Mesenchymal stem cell (in vitro differentiated cells and primary cell): ENCODE measurements around the gene RASA3.
"Not testable (repeated sequence)": the region's sequence is repeated elsewhere in the genome, so short reads cannot be mapped to it uniquely, and the experiment has no call there.

Source experiments
- DNase-seq: peaks from one replicate; pipeline ENCODE4 v3.0.0-alpha.2; 2013
- H2AFZ ChIP-seq: one replicate; pipeline ENCODE4 v1.6.1; 2013; ENCODE audit warnings: low read depth, mild to moderate bottlenecking, control low read depth, inconsistent platforms, low read length, moderate library complexity
- H2AK5ac ChIP-seq: 2 replicates; pipeline ENCODE4 v1.6.1; 2013; ENCODE audit warnings: low read length, moderate library complexity, mild to moderate bottlenecking, inconsistent platforms; ENCODE audit not compliant: severe bottlenecking
- H2BK120ac ChIP-seq: one replicate; pipeline ENCODE4 v1.6.1; 2013; ENCODE audit warnings: low read depth, mild to moderate bottlenecking, inconsistent platforms, low read length, moderate library complexity
- H2BK12ac ChIP-seq, 2 experiments: one replicate each; pipeline ENCODE4 v1.6.1; 2013; ENCODE audit warnings: inconsistent platforms in 2 of 2, low read length in 2 of 2, mild to moderate bottlenecking in 2 of 2, moderate library complexity in 2 of 2, control low read depth in 1 of 2
- H2BK15ac ChIP-seq: one replicate; pipeline ENCODE4 v1.6.1; 2013; ENCODE audit warnings: mild to moderate bottlenecking, low read depth, inconsistent platforms; ENCODE audit not compliant: poor library complexity, severe bottlenecking
- H2BK5ac ChIP-seq: 2 replicates; pipeline ENCODE4 v1.6.1; 2013; ENCODE audit warnings: low read depth, mild to moderate bottlenecking, low read length, control low read depth, inconsistent platforms; ENCODE audit not compliant: poor library complexity, severe bottlenecking
- H3K14ac ChIP-seq, 2 experiments: one replicate each; pipeline ENCODE4 v1.6.1; 2013; ENCODE audit warnings: inconsistent platforms in 2 of 2, low read length in 2 of 2, control low read depth in 1 of 2, mild to moderate bottlenecking in 1 of 2, moderate library complexity in 1 of 2
- H3K18ac ChIP-seq, 2 experiments: one replicate each; pipeline ENCODE4 v1.6.1; 2013; ENCODE audit warnings: inconsistent platforms in 2 of 2, low read length in 2 of 2, control low read depth in 1 of 2, low read depth in 1 of 2, mild to moderate bottlenecking in 1 of 2
- H3K23ac ChIP-seq, 2 experiments: one replicate each; pipeline ENCODE4 v1.6.1; 2013; ENCODE audit warnings: inconsistent platforms in 2 of 2, low read length in 2 of 2, mild to moderate bottlenecking in 2 of 2, moderate library complexity in 2 of 2, control low read depth in 1 of 2
- H3K27ac ChIP-seq: 2 replicates; pipeline ENCODE4 v1.5.1; 2013; ENCODE audit warnings: mild to moderate bottlenecking, moderate library complexity, low read length, control low read depth, inconsistent platforms; ENCODE audit not compliant: poor library complexity, severe bottlenecking
- H3K27me3 ChIP-seq, 2 experiments: 2 replicates each; pipeline versions ENCODE4 v1.6.1 to v1.7.0; 2013; ENCODE audit warnings: low read length in 2 of 2, mild to moderate bottlenecking in 2 of 2, moderate library complexity in 2 of 2, control low read depth in 1 of 2, inconsistent platforms in 1 of 2; ENCODE audit not compliant: control insufficient read depth in 1 of 2, insufficient read depth in 1 of 2
- H3K36me3 ChIP-seq, 2 experiments: 2 replicates each; pipeline versions ENCODE4 v1.6.1 to v1.7.0; 2013; ENCODE audit warnings: low read length in 2 of 2, control low read depth in 1 of 2, inconsistent platforms in 1 of 2, low read depth in 1 of 2, mild to moderate bottlenecking in 1 of 2; ENCODE audit not compliant: insufficient read depth in 2 of 2, control insufficient read depth in 1 of 2
- H3K4ac ChIP-seq, 2 experiments: one replicate each; pipeline ENCODE4 v1.6.1; 2013; ENCODE audit warnings: inconsistent platforms in 2 of 2, low read length in 2 of 2, mild to moderate bottlenecking in 2 of 2, moderate library complexity in 2 of 2, control low read depth in 1 of 2, low read depth in 1 of 2
- H3K4me1 ChIP-seq: 2 replicates; pipeline ENCODE4 v1.6.1; 2013; ENCODE audit warnings: low read depth, low read length, control low read depth; ENCODE audit not compliant: control insufficient read depth, insufficient read depth
- H3K4me2 ChIP-seq: 2 replicates; pipeline ENCODE4 v1.6.1; 2013; ENCODE audit warnings: low read length, mild to moderate bottlenecking, inconsistent platforms; ENCODE audit not compliant: poor library complexity, severe bottlenecking
- H3K4me3 ChIP-seq, 2 experiments: 2 replicates each; pipeline versions ENCODE4 v1.5.1 to v1.7.0; 2013; ENCODE audit warnings: low read length in 2 of 2, mild to moderate bottlenecking in 2 of 2, control low read depth in 1 of 2, low read depth in 1 of 2; ENCODE audit not compliant: insufficient read depth in 1 of 2
- H3K79me1 ChIP-seq: replicated peaks from 2 replicates; pipeline ENCODE4 v1.6.1; 2013; ENCODE audit warnings: mild to moderate bottlenecking, control low read depth, low read length, inconsistent platforms; ENCODE audit not compliant: poor library complexity, severe bottlenecking
- H3K9ac ChIP-seq: 2 replicates; pipeline ENCODE4 v1.7.0; 2013; ENCODE audit warnings: mild to moderate bottlenecking, low read length, moderate library complexity
- H3K9me3 ChIP-seq: 2 replicates; pipeline ENCODE4 v1.7.0; 2013; ENCODE audit warnings: mild to moderate bottlenecking, low read length; ENCODE audit not compliant: control insufficient read depth
- H4K8ac ChIP-seq: one replicate; pipeline ENCODE4 v1.6.1; 2013; ENCODE audit warnings: inconsistent platforms, mild to moderate bottlenecking, low read length, moderate library complexity
- H4K91ac ChIP-seq: one replicate; pipeline ENCODE4 v1.6.1; 2013; ENCODE audit warnings: mild to moderate bottlenecking, low read length, inconsistent platforms
- WGBS: methylation state at CpG from one replicate; pipeline ENCODE4 v1.1.7; 2013; ENCODE audit warnings: mixed read lengths; 5-methylcytosine and 5-hydroxymethylcytosine counted together

The RASA3 gene

DNA sequence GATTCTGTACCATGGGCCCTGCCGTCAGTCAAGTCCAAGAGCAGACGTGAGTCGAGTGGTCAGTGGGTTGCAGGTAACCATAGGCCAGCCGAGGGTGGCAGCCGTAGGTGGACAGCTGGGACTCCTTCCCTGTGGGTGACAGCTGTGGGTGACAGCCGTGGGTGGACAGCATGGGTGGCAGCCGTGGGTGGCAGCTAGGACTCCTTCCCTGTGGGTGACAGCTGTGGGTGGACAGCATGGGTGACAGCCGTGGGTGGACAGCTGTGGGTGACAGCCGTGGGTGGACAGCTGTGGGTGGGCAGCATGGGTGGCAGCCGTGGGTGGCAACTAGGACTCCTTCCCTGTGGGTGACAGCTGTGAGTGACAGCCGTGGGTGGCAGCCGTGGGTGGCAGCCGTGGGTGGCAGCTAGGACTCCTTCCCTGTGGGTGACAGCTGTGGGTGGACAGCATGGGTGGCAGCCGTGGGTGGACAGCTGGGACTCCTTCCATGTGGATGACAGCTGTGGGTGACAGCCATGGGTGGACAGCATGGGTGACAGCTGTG is 44.0 kb upstream of the RASA3 start:
- not testable (repeated sequence) for H2BK12ac ChIP-seq, H2AK5ac ChIP-seq, H3K36me3 ChIP-seq, H3K4me1 ChIP-seq, H3K4ac ChIP-seq, DNase-seq, H3K18ac ChIP-seq, H3K4me3 ChIP-seq, H2BK5ac ChIP-seq, H2BK120ac ChIP-seq, H3K9ac ChIP-seq, H3K27ac ChIP-seq, H3K9me3 ChIP-seq, H3K79me1 ChIP-seq, H4K91ac ChIP-seq, H4K8ac ChIP-seq, H3K14ac ChIP-seq, H3K23ac ChIP-seq, H2AFZ ChIP-seq, H2BK15ac ChIP-seq, H3K4me2 ChIP-seq
- 94% methylated on average over 13 of the region's 14 CpGs for WGBS
- peaks cover 16 to 46% of the 10 kb centered on the region in 2 experiments for H3K27me3 ChIP-seq

DNA sequence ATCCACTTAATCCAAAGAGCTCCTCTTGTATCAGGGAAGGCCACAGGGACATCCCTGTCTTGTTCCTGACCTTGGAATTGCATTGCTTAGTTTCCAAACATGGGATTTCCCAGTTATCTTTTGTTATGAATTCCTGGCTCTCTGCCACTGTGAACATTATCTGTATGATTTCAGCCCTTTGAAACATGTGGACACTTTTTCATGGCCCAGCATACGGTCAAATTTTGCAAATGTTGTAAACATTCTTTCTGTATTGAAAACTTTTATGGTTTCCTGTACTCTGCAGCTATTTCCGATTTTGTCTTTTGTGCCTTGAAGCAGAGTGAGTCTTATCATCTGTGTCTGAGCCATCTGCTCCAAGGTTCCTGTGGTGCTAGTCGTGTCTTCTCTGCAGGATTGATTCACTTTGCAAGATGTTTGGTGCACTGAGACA is 42.1 kb upstream of the RASA3 start:
- H3K4me2 ChIP-seq = no peak overlapping the region
- H3K14ac ChIP-seq = no peak overlapping the region
- peak; percentile 53 for DNase-seq
- H4K91ac ChIP-seq = no peak overlapping the region
- no peak overlapping the region for H3K9ac ChIP-seq
- 69% methylated on average over 3 of the region's 3 CpGs for WGBS
- no peaks in the 10 kb centered on the region for H3K9me3 ChIP-seq
- no peak overlapping the region for H2BK5ac ChIP-seq
- no peak overlapping the region for H2AK5ac ChIP-seq
- H3K4me3 ChIP-seq = no peak overlapping the region
- H2AFZ ChIP-seq = no peak overlapping the region
- no peak overlapping the region for H2BK12ac ChIP-seq
- H3K4me1 ChIP-seq = peaks cover 2% of the 10 kb centered on the region
- H3K36me3 ChIP-seq = no peaks in the 10 kb centered on the region
- no peak overlapping the region for H3K27ac ChIP-seq
- H2BK15ac ChIP-seq = no peak overlapping the region
- H3K18ac ChIP-seq = no peak overlapping the region
- no peaks in the 10 kb centered on the region for H3K79me1 ChIP-seq
- peaks cover 11 to 28% of the 10 kb centered on the region in 2 experiments for H3K27me3 ChIP-seq
- no peak overlapping the region for H3K23ac ChIP-seq
- no peak overlapping the region for H4K8ac ChIP-seq
- no peak overlapping the region for H2BK120ac ChIP-seq
- no peak overlapping the region for H3K4ac ChIP-seq

DNA sequence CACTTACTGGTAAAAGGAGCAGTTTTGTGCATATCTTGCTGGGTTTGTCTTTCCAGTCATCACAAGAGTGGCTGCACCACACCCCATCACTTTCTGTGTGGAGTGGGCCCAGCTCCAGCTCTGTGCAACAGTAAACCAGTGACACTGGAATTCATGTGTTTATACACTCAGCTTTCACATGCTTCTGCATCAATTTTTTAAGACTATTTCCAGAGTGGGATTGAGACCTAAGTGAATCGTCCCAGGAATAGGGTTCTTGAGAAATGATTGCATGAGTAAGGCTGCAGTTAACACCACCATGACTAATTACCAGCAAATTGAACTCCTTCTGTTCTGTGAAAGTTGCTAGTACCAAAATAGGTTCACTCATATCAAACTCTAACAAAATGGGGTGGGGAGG is 41.3 kb upstream of the RASA3 start:
- 57% methylated on average over 1 of the region's 1 CpG for WGBS
- H3K27ac ChIP-seq = no peak overlapping the region
- no peak overlapping the region for H3K4me2 ChIP-seq
- H3K4me1 ChIP-seq = no peaks in the 10 kb centered on the region
- no peak overlapping the region for H2BK12ac ChIP-seq
- H2BK15ac ChIP-seq = no peak overlapping the region
- H3K4ac ChIP-seq = no peak overlapping the region
- no peak overlapping the region for H3K4me3 ChIP-seq
- no peak overlapping the region for H3K18ac ChIP-seq
- no peak overlapping the region for H2BK120ac ChIP-seq
- H2AFZ ChIP-seq = no peak overlapping the region
- H2BK5ac ChIP-seq = no peak overlapping the region
- no peak overlapping the region for H4K8ac ChIP-seq
- H2AK5ac ChIP-seq = no peak overlapping the region
- peaks cover 6 to 20% of the 10 kb centered on the region in 2 experiments for H3K27me3 ChIP-seq
- H3K36me3 ChIP-seq = no peaks in the 10 kb centered on the region
- no peaks in the 10 kb centered on the region for H3K79me1 ChIP-seq
- H3K14ac ChIP-seq = no peak overlapping the region
- DNase-seq = peak; percentile 69
- H4K91ac ChIP-seq = no peak overlapping the region
- no peak overlapping the region for H3K9ac ChIP-seq
- H3K9me3 ChIP-seq = no peaks in the 10 kb centered on the region
- H3K23ac ChIP-seq = no peak overlapping the region

DNA sequence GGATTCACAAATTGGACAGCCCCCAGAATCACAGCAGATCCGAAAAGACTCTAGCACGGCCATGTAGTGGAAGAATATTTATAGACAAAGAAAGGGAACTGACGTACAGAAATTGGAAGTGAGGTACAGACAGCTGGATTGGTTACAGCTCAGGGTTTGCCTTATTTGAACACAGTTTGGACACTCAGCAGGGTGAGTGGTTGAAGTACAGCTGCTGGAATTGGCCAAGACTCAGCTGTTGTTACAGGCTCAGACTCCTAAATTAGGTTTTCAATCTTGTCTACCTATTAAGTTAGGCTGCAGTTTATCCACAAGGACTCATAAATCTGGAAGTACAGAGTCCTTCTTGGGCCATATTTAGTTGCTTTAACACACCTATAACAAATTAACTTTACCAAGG is 40.8 kb upstream of the RASA3 start:
- no peak overlapping the region for H3K27ac ChIP-seq
- H3K79me1 ChIP-seq = no peaks in the 10 kb centered on the region
- H3K27me3 ChIP-seq = peaks cover 2 to 16% of the 10 kb centered on the region in 2 experiments
- WGBS = 90% methylated on average over 3 of the region's 3 CpGs
- H3K23ac ChIP-seq = no peak overlapping the region
- no peak overlapping the region for H3K18ac ChIP-seq
- no peaks in the 10 kb centered on the region for H3K36me3 ChIP-seq
- H3K4me1 ChIP-seq = no peaks in the 10 kb centered on the region
- H2AFZ ChIP-seq = no peak overlapping the region
- no peak overlapping the region for H3K4me2 ChIP-seq
- no peak overlapping the region for H3K4ac ChIP-seq
- no peak for DNase-seq
- no peak overlapping the region for H2AK5ac ChIP-seq
- H3K9me3 ChIP-seq = no peaks in the 10 kb centered on the region
- H3K14ac ChIP-seq = no peak overlapping the region
- no peak overlapping the region for H4K91ac ChIP-seq
- H2BK5ac ChIP-seq = no peak overlapping the region
- no peak overlapping the region for H2BK12ac ChIP-seq
- no peak overlapping the region for H4K8ac ChIP-seq
- H2BK15ac ChIP-seq = no peak overlapping the region
- H3K9ac ChIP-seq = no peak overlapping the region
- H2BK120ac ChIP-seq = no peak overlapping the region
- H3K4me3 ChIP-seq = no peak overlapping the region
